AG04450 (cell line): ENCODE data around the gene FGD4. TPM values are rescaled to one million over a fixed set of nuclear protein-coding genes. Genes with fewer than 3 reads are reported as not detected.

Source experiments
- CTCF ChIA-PET: fragments of 300-600, 350-600 bp; formaldehyde crosslinking; extraction: SDS; loops from one replicate; lab custom pipeline; 2022; ENCODE audit warnings: antibody characterized with exemption, inconsistent platforms; lab: Charles Lee
- POLR2A ChIA-PET: fragments of 350-600 bp; formaldehyde crosslinking; extraction: SDS; loops from one replicate; lab custom pipeline; 2021; ENCODE audit warnings: antibody characterized with exemption, inconsistent platforms; lab: Yijun Ruan, JAX
- DNase-seq: peaks from one replicate; pipeline ENCODE4 v3.0.0-alpha.2; 2011; ENCODE audit warnings: low read depth, low spot score
- H3K27ac ChIP-seq: one replicate; pipeline ENCODE4 v1.5.1; 2012; ENCODE audit warnings: low read depth, low read length, control low read depth
- H3K27me3 ChIP-seq: one replicate; pipeline ENCODE4 v1.6.0; 2012; ENCODE audit warnings: low read length; ENCODE audit not compliant: control insufficient read depth, insufficient read depth
- H3K4me3 ChIP-seq: 2 replicates; pipeline ENCODE4 v1.5.1; 2011; ENCODE audit warnings: mild to moderate bottlenecking, low read depth, low read length, control low read depth
- H3K9me3 ChIP-seq: 2 replicates; pipeline ENCODE4 v1.5.1; 2012; ENCODE audit warnings: low read length; ENCODE audit not compliant: control insufficient read depth, insufficient read depth
- polyA plus RNA-seq: library from polyadenylated mRNA; depleted of rRNA; stranded (reverse); fragments of >200 nt; gene quantifications from 2 replicates; pipeline ENCODE4 v1.2.3, GENCODE V29; 2011
- TF ChIP-seq, protein P1 (sequence below): IDR thresholded peaks from 2 replicates; pipeline ENCODE4 v1.5.1; 2011; ENCODE audit warnings: low read depth, low read length, control low read depth, inconsistent platforms

The FGD4 gene
- polyA plus RNA-seq, 1 experiment = 5.1 TPM

DNA sequence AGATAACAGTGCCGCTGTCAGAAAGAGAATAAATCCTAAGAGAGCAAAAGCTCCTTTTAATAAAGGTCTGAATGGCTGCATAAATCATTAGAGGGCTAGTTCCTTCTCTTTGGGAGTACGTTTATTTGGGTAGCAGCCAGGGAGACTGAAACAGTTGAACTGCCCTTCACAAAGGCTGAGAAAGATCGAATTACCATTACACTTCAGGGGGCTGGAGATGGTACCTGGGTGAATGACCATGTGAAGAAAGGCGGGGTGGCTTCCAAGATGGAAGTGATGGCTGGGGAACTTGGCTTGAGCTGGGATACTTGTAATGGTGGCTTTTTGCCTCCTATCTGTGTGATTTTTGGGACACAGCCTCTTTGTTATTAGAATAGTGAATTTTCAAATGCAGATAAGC, 1.7 kb upstream of the FGD4 start:
- peaks cover 28% of the 10 kb centered on the region for H3K27me3 ChIP-seq
- ChIA-PET CTCF (no interaction called here), POLR2A (no interaction called here)
- DNase-seq = no peak
- H3K9me3 ChIP-seq = no peaks in the 10 kb centered on the region
- no peak overlapping the region for H3K4me3 ChIP-seq
- TF ChIP-seq, protein P1, sequence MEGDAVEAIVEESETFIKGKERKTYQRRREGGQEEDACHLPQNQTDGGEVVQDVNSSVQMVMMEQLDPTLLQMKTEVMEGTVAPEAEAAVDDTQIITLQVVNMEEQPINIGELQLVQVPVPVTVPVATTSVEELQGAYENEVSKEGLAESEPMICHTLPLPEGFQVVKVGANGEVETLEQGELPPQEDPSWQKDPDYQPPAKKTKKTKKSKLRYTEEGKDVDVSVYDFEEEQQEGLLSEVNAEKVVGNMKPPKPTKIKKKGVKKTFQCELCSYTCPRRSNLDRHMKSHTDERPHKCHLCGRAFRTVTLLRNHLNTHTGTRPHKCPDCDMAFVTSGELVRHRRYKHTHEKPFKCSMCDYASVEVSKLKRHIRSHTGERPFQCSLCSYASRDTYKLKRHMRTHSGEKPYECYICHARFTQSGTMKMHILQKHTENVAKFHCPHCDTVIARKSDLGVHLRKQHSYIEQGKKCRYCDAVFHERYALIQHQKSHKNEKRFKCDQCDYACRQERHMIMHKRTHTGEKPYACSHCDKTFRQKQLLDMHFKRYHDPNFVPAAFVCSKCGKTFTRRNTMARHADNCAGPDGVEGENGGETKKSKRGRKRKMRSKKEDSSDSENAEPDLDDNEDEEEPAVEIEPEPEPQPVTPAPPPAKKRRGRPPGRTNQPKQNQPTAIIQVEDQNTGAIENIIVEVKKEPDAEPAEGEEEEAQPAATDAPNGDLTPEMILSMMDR = no peak
- no peak overlapping the region for H3K27ac ChIP-seq

DNA sequence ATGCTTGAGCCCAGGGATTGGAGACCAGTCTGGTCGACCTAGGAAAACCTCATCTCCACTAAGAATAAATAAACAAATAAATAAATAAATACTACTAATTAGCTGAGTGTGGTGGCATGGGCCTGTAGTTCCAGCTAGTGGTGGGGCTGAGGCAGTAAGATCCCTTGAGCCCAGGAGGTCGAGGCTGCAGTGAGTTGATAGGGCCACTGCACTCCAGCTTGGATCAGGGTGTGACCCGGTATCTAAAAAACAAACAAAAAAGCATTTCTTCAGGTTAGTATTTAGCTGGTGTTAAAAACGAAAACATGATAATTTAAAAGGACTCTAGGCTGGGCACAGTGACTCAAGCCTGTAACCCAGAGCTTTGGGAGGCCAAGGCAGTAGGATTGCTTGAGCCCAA, 1.2 kb upstream of the FGD4 start:
- DNase-seq = no peak
- H3K4me3 ChIP-seq = no peak overlapping the region
- no peaks in the 10 kb centered on the region for H3K9me3 ChIP-seq
- TF ChIP-seq, protein P1 = no peak
- no peak overlapping the region for H3K27ac ChIP-seq
- ChIA-PET CTCF (interaction anchor here (1.2 kb wide), 1 partner anchor 270 kb away, joined by 4 read pairs; no protein-coding TSS in a partner anchor), POLR2A (no interaction called here)
- peaks cover 28% of the 10 kb centered on the region for H3K27me3 ChIP-seq

DNA sequence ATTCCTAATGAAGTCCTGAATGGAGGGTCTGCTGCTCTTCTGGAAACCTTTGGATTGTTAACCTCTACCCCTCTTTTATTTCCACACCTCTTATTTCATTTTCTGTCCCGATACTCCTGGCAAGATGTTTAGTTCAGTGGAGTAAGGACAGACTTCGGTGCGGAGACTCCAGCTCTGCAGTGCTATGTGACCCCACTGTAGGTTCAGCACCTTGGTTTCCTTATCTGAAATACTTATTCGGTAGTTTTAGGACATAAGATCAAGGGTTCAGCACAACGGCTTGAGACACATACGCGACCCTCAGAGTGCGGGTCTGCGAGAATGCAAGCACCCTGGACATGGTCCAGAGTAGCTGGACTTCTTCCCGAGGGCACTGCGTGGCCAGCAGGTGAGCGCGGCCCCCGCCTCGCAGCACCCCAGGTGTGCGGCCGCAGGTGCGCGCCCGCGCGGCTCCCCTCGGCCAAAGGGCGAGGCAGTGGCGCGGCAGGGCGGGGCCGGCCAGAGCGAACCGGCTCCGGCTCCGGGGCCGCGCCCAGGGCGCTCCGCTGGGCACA, 465 bp upstream of the FGD4 start:
- H3K27me3 ChIP-seq = peaks cover 31% of the 10 kb centered on the region
- CTCF ChIA-PET = interaction anchor here (1.2 kb wide), 1 partner anchor 269 kb away, joined by 4 read pairs; no protein-coding TSS in a partner anchor
- POLR2A ChIA-PET = no interaction called here

DNA sequence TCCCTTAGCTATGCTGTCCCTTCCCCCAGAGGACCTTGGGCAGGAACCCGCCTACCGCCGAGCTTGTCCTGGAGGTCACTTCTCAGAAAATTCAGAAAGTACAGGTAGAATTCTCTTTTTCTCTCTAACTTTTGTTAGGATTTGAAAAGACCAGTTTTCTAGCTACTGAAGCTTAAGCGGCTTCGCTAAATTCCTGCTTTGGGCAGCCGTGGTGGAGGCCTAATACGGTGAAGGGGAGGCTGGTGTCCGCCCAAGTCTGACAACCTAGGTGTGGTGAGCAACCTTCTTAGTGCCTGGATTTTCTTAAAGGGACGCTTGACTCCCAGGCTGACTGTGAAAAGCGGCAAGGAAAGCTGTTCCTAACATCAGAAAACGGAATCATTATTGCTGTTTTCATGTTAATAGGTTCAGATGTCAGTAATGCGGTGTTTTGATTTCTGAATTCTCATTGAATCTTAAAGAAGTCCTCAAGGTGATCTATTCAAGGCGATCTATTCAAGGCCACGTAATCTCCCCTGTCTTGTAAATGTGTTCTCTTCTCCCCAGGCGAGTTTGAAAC, 835 bp downstream of the FGD4 start:
- no peaks in the 10 kb centered on the region for H3K9me3 ChIP-seq
- DNase-seq = no peak
- CTCF ChIA-PET = interaction anchor here (0.6 to 1.2 kb wide), 3 partner anchors 34 to 257 kb away, joined by 3 read pairs; no protein-coding TSS in a partner anchor
- TF ChIP-seq, protein P1 = no peak
- peak overlapping the region; percentile 67 for H3K4me3 ChIP-seq
- H3K27ac ChIP-seq = no peak overlapping the region
- POLR2A ChIA-PET = no interaction called here
- H3K27me3 ChIP-seq = peaks cover 35% of the 10 kb centered on the region

More for the DNA sequence above, 465 bp upstream of the FGD4 start:
- TF ChIP-seq, protein P1 = no peak
- no peak for DNase-seq
- no peaks in the 10 kb centered on the region for H3K9me3 ChIP-seq
- H3K4me3 ChIP-seq = peak overlapping the region; percentile 67
- no peak overlapping the region for H3K27ac ChIP-seq

DNA sequence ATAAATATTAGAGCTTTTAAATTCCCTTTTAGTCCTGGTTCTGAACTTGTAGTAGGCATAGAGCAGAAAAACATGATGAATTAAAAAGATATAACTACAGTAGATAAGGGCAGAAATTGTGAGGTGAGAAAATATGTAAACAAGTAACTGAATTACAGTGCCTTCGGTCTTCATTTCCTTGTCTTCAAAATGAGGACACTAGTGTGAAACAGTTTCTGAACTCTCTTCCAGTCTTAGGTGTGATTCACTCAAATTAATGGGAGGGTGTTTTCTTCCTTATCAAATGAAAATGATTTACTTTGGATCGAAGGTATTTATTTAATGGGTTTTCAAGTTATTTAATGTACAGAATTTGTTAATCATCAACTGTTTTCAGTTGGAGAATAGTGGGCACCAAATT, 1.5 kb downstream of the FGD4 start:
- TF ChIP-seq, protein P1 = no peak
- Histone ChIP-seq H3K27ac (no peak overlapping the region), H3K27me3 (peaks cover 35% of the 10 kb centered on the region), H3K9me3 (no peaks in the 10 kb centered on the region), H3K4me3 (no peak overlapping the region)
- ChIA-PET POLR2A (no interaction called here), CTCF (interaction anchor here (0.6 to 1.2 kb wide), 3 partner anchors 35 to 257 kb away, joined by 3 read pairs; no protein-coding TSS in a partner anchor)
- no peak for DNase-seq
